Measurements from ENCODE around the gene MT1E. TPM values are rescaled to one million over a fixed set of nuclear protein-coding genes. Genes with fewer than 3 reads are reported as not detected.

Gene MT1E
- total and polyA plus RNA-seq, 2 of the 13 experiments (the other 11 are each of a cell fraction or from before 2014, with no cell fraction given): 110 to 1,072 TPM

Other genes starting within 250 kb of the MT1E start
- 80.0 and 108 TPM in 2 replicates for gene AMFR, start 200.2 kb upstream of the MT1E start, total RNA-seq (2016; rRNA removed; fragmentation: Illumina TruSeq; extraction: Trizol)
- gene AMFR, start 200.2 kb upstream of the MT1E start, polyA plus RNA-seq (2011; rRNA removed): 52.9 and 65.3 TPM in 2 replicates
- 210 and 320 TPM in 2 replicates for gene NUDT21, start 174.4 kb upstream of the MT1E start, total RNA-seq (2016; rRNA removed; fragmentation: Illumina TruSeq; extraction: Trizol)
- 162 and 177 TPM in 2 replicates for gene NUDT21, start 174.4 kb upstream of the MT1E start, polyA plus RNA-seq (2011; rRNA removed)
- gene OGFOD1, start 174.2 kb upstream of the MT1E start, total RNA-seq (2016; rRNA removed; fragmentation: Illumina TruSeq; extraction: Trizol): 81.3 and 160 TPM in 2 replicates
- gene OGFOD1, start 174.2 kb upstream of the MT1E start, polyA plus RNA-seq (2011; rRNA removed): 31.1 and 35.2 TPM in 2 replicates
- 59.7 and 63.5 TPM in 2 replicates for gene BBS2, start 105.8 kb upstream of the MT1E start, total RNA-seq (2016; rRNA removed; fragmentation: Illumina TruSeq; extraction: Trizol)
- gene BBS2, start 105.8 kb upstream of the MT1E start, polyA plus RNA-seq (2011; rRNA removed): 58.2 and 68.3 TPM in 2 replicates
- gene MT4, start 60.7 kb upstream of the MT1E start, total RNA-seq (2016; rRNA removed; fragmentation: Illumina TruSeq; extraction: Trizol): not detected in 2 replicates
- not detected in 2 replicates for gene MT4, start 60.7 kb upstream of the MT1E start, polyA plus RNA-seq (2011; rRNA removed)
- gene MT3, start 36.3 kb upstream of the MT1E start, total RNA-seq (2016; rRNA removed; fragmentation: Illumina TruSeq; extraction: Trizol): not detected in 2 replicates
- not detected in 2 replicates for gene MT3, start 36.3 kb upstream of the MT1E start, polyA plus RNA-seq (2011; rRNA removed)
- gene MT2A, start 17.2 kb upstream of the MT1E start, total RNA-seq (2016; rRNA removed; fragmentation: Illumina TruSeq; extraction: Trizol): 371 and 409 TPM in 2 replicates
- gene MT2A, start 17.2 kb upstream of the MT1E start, polyA plus RNA-seq (2011; rRNA removed): 115 and 135 TPM in 2 replicates
- 4.6 and 5.5 TPM in 2 replicates for gene MT1M, start 6.9 kb downstream of the MT1E start, total RNA-seq (2016; rRNA removed; fragmentation: Illumina TruSeq; extraction: Trizol)
- not detected in 2 replicates for gene MT1M, start 6.9 kb downstream of the MT1E start, polyA plus RNA-seq (2011; rRNA removed)
- gene MT1A, start 12.9 kb downstream of the MT1E start, total RNA-seq (2016; rRNA removed; fragmentation: Illumina TruSeq; extraction: Trizol): 10.4 and 14.0 TPM in 2 replicates
- 4.8 and 8.3 TPM in 2 replicates for gene MT1A, start 12.9 kb downstream of the MT1E start, polyA plus RNA-seq (2011; rRNA removed)
- gene MT1B, start 26.1 kb downstream of the MT1E start, total RNA-seq (2016; rRNA removed; fragmentation: Illumina TruSeq; extraction: Trizol): 0.89 TPM in 1 of 2 replicates, not detected in the other
- gene MT1B, start 26.1 kb downstream of the MT1E start, polyA plus RNA-seq (2011; rRNA removed): not detected in 2 replicates
- gene MT1F, start 32.2 kb downstream of the MT1E start, total RNA-seq (2016; rRNA removed; fragmentation: Illumina TruSeq; extraction: Trizol): 169 and 211 TPM in 2 replicates
- 1.2 and 1.9 TPM in 2 replicates for gene MT1F, start 32.2 kb downstream of the MT1E start, polyA plus RNA-seq (2011; rRNA removed)
- gene MT1G, start 42.3 kb downstream of the MT1E start, total RNA-seq (2016; rRNA removed; fragmentation: Illumina TruSeq; extraction: Trizol): 377 and 511 TPM in 2 replicates
- 1.1 and 3.6 TPM in 2 replicates for gene MT1G, start 42.3 kb downstream of the MT1E start, polyA plus RNA-seq (2011; rRNA removed)
- gene MT1H, start 44.0 kb downstream of the MT1E start, total RNA-seq (2016; rRNA removed; fragmentation: Illumina TruSeq; extraction: Trizol): 0.60 TPM in 1 of 2 replicates, not detected in the other
- gene MT1H, start 44.0 kb downstream of the MT1E start, polyA plus RNA-seq (2011; rRNA removed): not detected in 2 replicates
- gene MT1X, start 56.7 kb downstream of the MT1E start, total RNA-seq (2016; rRNA removed; fragmentation: Illumina TruSeq; extraction: Trizol): 288 and 327 TPM in 2 replicates
- 9.8 and 19.7 TPM in 2 replicates for gene MT1X, start 56.7 kb downstream of the MT1E start, polyA plus RNA-seq (2011; rRNA removed)
- 140 and 192 TPM in 2 replicates for gene NUP93, start 104.3 kb downstream of the MT1E start, total RNA-seq (2016; rRNA removed; fragmentation: Illumina TruSeq; extraction: Trizol)
- gene NUP93, start 104.3 kb downstream of the MT1E start, polyA plus RNA-seq (2011; rRNA removed): 50.1 and 58.5 TPM in 2 replicates
- not detected in 2 replicates for gene SLC12A3, start 239.4 kb downstream of the MT1E start, total RNA-seq (2016; rRNA removed; fragmentation: Illumina TruSeq; extraction: Trizol)
- 5.1 and 6.2 TPM in 2 replicates for gene SLC12A3, start 239.4 kb downstream of the MT1E start, polyA plus RNA-seq (2011; rRNA removed)

All from HepG2 (cell line).